Measurements from ENCODE around the gene REV3L.
"Not testable (repeated sequence)": the region's sequence is repeated elsewhere in the genome, so short reads cannot be mapped to it uniquely, and the experiment has no call there.

REV3L gene, protein sequence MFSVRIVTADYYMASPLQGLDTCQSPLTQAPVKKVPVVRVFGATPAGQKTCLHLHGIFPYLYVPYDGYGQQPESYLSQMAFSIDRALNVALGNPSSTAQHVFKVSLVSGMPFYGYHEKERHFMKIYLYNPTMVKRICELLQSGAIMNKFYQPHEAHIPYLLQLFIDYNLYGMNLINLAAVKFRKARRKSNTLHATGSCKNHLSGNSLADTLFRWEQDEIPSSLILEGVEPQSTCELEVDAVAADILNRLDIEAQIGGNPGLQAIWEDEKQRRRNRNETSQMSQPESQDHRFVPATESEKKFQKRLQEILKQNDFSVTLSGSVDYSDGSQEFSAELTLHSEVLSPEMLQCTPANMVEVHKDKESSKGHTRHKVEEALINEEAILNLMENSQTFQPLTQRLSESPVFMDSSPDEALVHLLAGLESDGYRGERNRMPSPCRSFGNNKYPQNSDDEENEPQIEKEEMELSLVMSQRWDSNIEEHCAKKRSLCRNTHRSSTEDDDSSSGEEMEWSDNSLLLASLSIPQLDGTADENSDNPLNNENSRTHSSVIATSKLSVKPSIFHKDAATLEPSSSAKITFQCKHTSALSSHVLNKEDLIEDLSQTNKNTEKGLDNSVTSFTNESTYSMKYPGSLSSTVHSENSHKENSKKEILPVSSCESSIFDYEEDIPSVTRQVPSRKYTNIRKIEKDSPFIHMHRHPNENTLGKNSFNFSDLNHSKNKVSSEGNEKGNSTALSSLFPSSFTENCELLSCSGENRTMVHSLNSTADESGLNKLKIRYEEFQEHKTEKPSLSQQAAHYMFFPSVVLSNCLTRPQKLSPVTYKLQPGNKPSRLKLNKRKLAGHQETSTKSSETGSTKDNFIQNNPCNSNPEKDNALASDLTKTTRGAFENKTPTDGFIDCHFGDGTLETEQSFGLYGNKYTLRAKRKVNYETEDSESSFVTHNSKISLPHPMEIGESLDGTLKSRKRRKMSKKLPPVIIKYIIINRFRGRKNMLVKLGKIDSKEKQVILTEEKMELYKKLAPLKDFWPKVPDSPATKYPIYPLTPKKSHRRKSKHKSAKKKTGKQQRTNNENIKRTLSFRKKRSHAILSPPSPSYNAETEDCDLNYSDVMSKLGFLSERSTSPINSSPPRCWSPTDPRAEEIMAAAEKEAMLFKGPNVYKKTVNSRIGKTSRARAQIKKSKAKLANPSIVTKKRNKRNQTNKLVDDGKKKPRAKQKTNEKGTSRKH (N-terminal part only)

DNA sequence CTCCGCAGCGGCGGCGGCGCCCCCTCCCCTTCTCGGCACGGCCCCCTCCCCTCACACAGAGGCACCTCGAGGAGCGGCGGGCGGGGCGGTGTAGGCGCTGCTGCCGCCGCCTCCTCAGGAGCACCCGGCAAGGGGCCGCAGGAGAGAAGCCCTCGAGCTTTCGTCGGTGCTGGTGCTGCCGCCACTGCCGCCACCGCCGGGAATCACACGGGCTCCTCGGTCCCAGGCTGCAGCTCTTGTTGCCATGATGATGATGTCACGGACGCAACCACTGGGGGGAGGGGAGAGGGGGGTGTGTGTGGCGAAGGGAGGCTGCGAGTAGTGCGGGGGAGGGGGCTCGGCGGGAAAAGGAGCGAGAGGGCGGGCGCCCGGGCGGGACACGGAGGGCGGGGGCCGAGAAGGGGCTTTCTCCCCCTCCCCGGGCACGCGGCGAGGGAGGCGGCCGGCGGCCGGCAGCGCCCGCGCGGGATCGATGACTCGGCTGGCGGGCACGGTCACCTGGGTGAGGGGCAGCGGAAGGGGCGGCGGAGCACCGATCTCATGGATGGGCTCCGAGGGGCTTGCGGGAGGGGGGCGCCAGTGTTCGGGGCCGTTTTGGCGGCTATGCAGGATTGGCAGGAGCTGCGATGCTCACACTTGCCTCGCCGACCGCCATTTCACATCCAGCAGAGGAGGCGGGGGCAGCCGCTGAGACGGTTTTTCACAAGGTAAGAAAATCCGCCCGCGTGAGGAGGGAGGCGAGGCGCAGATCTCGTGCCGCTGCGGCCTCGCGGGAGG, at the start of gene REV3L:
Gene REV3L, minus strand, starts transcription at position 260 of the 777 bp plus-strand sequence. CDS start 330 bp downstream, outside the sequence.
- peak; percentile 94 for DNase-seq

- DNase-seq: no peak
Observed at GRCh38 chr6:111531185-111531584, 48.2 kb upstream of the REV3L start.

- no peak for DNase-seq
Observed at GRCh38 chr6:111530667-111531066, 47.6 kb upstream of the REV3L start.

- no peak for DNase-seq
Observed at GRCh38 chr6:111530218-111530617, 47.2 kb upstream of the REV3L start.

DNA sequence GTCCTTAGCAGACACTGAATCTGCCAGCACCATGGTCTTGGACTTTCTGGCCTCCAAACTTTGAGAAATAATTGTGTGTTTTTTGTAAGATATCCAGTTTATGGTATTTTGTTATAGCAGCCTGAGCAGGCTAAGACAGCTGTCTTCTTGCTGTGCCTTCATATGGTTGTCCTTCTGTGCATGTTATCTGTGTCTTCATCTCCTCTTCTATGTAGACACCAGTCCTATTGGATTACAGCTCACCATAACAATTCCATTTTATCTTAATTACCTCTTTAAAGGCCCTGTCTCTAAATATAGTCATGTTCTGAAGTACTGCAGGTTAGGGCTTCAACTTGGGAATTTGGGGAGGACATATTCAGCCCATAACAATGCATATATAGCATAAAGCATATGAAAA, 44.3 kb upstream of the REV3L start:
- no peak for DNase-seq

- DNase-seq: no peak
Observed at GRCh38 chr6:111524735-111525134, 41.7 kb upstream of the REV3L start.

GRCh38 chr6:111524252-111524651, 41.2 kb upstream of the REV3L start:
- no peak for DNase-seq

DNA sequence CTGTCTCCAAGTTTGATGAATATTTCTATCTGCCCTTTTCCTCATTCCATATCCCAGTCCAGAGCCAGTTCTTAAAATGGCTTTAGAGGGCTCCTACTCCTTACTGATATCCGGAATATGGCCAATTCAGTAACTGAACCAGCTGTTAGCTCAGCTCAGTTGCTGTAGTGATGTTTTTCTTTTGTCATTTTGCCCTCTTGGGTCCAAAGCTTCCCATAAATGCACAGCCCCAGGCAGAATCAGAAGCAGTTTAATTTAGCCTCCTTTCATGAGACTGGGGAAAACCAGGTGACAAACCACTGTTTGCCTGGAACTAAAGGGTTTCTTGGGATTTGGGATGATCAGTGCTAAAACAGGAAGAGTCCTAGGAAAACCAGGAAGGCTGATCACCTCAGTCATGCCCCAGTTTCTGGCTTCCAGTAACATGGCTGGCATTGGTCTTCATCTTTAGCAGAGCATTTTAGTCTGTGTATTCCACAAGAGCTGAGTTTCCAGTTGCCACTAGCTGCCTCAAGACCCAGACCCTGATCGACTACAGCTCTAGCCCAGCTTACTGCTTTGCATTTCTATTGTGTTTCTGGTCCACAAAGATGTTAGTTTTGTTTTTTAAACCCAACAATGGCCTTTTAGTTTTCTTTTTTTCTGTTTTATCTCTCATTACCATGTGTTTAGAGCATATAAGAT, 40.6 kb upstream of the REV3L start:
- no peak for DNase-seq

- no peak for DNase-seq
Observed at GRCh38 chr6:111522393-111523020, 39.5 kb upstream of the REV3L start.

- peak; percentile 52 for DNase-seq
Observed at GRCh38 chr6:111521497-111522270, 38.7 kb upstream of the REV3L start.

GRCh38 chr6:111520524-111520923, 37.5 kb upstream of the REV3L start:
- no peak for DNase-seq

DNA sequence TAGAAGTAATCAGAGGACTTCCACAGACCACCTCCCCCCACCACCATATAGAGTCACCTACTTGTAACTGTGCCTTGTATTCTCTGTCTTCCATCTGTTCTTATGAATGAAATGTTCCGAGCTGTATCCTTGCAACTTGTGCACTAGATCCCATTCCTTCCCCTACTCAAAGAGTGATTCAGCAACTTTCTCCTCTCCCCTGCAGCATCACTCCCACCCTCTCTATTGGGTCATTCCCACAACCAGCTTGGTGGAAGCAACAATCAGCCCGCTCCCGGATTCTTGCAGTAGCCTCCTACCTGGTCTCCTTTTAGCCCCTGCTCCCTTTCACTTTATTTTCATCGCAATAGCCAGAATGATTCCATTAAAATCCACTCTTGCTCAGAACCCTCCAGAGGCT, 34.9 kb upstream of the REV3L start:
- DNase-seq: no peak

- no peak for DNase-seq
Observed at GRCh38 chr6:111515259-111515658, 32.2 kb upstream of the REV3L start.

GRCh38 chr6:111514531-111514930, 31.5 kb upstream of the REV3L start:
- DNase-seq: not testable (repeated sequence)

DNA sequence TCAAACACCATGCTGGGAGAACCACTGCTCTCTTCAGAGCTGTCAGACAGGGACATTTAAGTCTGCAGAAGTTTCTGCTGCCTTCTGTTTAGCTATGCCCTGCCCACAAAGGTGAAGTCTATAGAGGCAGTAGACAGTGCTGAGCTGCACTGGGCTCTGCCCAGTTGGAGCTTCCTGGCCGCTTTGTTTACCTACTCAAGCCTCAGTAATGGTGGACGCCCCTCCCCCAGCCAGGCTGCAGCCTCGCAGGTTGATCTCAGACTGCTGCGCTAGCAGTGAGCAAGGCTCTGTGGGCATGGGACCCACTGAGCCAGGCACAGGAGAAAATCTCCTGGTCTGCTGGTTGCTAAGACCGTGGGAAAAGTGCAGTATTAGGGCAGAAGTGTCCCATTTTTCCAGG, 24.2 kb upstream of the REV3L start:
- DNase-seq: not testable (repeated sequence)

DNA sequence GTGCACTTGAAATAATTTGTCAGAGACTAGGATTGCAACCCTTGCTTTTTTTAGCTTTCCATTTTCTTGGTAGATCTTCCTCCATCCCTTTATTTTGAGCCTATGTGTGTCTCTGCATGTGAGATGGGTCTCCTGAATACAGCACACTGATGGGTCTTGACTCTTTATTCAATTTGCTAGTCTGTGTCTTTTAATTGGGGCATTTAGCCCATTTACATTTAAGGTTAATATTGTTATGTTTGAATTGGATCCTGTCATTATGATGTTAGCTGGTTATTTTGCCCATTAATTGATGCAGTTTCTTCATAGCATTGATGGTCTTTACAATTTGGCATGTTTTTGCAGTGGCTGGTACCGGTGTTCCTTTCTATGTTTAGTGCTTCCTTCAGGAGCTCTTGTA, 22.5 kb upstream of the REV3L start:
- DNase-seq: not testable (repeated sequence)

GRCh38 chr6:111503660-111504059, 20.6 kb upstream of the REV3L start:
- DNase-seq: peak; percentile 33

DNA sequence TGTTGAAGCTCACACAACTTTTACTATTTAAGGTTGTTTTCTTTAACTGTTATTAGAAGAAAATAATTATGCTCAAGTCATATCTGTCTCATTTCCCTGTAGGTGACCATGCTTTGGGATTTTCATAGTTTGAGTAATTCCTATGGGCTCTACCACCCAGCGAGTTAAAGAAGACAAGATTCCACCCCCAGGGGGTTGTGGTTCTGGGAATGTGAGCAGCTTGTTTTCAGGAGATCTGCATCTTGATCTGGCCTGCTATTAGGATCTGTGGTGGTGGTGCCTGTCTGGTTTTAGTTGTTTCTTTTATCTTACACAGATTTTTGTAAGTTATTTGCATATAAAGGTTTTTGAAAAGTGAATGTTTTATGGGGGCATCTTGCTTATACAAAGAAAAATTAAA, 20.2 kb upstream of the REV3L start:
- DNase-seq: peak; percentile 82

- DNase-seq: no peak
Observed at GRCh38 chr6:111502154-111502553, 19.1 kb upstream of the REV3L start.

- DNase-seq: no peak
Observed at GRCh38 chr6:111499269-111499793, 16.3 kb upstream of the REV3L start.

Data from fibroblast of skin of right biceps (primary cell).